GM19397 (cell line): Measurements from ENCODE around the gene ITIH4.
"Not testable (repeated sequence)": the region's sequence is repeated elsewhere in the genome, so short reads cannot be mapped to it uniquely, and the experiment has no call there.

Experiments
- ATAC-seq: cut with Tn5 transposase; IDR thresholded peaks from one replicate; pipeline ENCODE4 v1.9.1; 2021; ENCODE audit warnings: mild to moderate bottlenecking, moderate library complexity; ENCODE audit not compliant: unreplicated experiment

ITIH4 gene

GRCh38 chr3:52787246-52787645 is 43.2 kb downstream of the ITIH4 start:
- no peak for ATAC-seq

- ATAC-seq = no peak
Measured at GRCh38 chr3:52786330-52787215, 43.9 kb downstream of the ITIH4 start.

DNA sequence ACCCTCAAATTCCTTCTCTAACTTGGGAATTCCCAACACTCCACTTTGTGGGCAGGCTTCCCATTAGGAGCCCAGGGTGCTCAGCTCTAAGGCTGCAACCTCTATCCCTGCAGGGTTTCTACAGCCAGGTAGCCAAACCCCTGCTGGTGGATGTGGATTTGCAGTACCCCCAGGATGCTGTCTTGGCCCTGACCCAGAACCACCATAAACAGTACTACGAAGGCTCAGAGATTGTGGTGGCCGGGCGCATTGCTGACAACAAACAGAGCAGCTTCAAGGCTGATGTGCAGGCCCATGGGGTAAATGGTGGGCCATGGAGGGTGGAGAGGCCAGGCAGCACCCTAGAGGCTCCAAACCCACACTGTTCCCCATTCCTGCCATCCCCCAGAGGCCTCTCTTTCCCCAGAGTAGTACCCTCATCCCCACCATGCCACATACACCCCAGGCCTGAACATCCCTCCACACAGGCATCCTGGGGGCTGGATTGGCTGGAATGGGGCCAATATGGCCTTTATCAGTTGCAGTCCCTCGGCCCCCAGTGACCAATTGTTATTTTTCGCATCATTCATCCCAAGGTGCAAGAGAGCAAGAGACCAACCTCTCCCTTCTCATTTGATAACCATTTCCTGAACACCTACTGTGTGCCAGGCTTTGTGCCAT is 45.4 kb downstream of the ITIH4 start:
- ATAC-seq = no peak

DNA sequence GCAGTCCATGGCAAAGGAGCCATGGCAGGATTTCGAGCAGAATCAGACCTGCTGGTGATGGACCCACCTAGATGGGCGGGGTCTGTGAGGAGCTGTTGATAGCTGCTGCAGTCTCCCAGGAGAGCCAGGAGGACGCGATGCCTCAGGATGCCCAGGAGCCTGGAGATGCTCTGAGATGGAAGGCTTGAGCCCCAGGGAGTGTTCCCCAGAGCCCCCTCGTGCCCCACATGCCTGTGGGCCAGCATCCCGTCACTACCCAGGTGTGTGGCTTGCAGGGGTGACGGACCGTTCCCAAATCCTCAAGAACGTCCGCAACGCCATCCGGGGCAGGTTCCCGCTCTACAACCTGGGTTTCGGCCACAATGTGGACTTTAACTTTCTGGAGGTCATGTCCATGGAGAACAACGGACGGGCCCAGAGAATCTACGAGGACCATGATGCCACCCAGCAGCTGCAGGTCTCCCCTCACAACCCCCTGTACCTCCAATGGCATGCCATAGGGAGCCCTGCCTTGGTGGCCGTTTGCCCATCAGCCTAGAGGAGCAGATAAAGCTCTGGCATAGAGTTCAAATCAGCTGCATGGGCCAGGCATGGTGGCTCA is 46.4 kb downstream of the ITIH4 start:
- ATAC-seq = no peak

- no peak for ATAC-seq
Measured at GRCh38 chr3:52783211-52783555, 47.3 kb downstream of the ITIH4 start.

DNA sequence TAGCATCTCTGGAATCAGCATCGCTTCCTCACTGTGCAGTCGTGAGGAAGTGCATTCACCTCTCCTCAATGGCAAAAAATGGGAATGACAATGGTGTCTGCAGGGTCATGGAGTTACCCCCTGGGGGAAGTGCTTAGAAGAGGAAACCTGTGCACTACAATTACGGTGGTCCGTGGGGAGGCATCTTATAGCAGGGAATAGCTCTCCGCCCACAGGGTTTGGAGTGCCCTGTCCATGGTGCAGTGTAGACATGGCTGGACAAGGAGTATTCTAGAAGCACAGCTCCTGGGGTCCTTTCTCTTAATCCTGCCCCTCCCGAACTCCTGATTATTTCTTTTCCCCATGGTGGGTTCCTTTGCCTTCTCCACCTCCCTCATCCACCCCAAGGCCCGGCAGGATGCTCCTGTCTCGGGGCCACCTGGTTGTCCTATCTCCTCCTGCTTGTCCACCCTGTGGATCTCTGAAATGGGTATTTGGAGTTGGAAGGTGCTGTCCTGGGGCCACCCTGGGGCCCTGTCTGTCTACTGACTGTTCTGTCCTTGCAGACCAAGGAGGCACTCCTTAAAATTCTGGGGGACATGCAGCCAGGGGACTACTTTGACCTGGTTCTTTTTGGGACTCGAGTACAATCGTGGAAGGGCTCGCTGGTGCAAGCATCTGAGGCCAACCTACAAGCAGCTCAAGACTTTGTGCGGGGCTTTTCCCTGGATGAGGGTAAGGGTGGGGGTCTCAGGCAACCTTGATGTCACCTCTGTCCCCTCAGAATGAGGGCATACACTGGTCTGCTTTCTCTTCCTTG is 47.9 kb downstream of the ITIH4 start:
- no peak for ATAC-seq

DNA sequence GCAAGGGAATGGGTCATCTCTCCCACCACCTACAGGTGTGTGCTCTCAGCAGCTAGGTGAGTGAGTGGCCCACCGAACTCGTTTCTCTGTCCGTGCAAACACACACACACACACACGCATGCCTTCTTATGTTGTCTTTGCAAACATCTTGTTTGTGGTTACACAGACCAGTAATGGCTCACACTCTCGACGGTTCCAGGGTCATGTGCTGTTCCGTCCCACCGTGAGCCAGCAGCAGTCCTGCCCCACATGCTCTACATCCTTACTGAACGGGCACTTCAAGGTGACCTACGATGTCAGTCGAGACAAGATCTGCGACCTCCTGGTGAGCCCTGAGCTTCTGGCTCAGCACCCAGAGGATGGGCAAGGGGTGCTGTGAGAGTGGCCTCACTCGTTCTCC is 48.7 kb downstream of the ITIH4 start:
- no peak for ATAC-seq

DNA sequence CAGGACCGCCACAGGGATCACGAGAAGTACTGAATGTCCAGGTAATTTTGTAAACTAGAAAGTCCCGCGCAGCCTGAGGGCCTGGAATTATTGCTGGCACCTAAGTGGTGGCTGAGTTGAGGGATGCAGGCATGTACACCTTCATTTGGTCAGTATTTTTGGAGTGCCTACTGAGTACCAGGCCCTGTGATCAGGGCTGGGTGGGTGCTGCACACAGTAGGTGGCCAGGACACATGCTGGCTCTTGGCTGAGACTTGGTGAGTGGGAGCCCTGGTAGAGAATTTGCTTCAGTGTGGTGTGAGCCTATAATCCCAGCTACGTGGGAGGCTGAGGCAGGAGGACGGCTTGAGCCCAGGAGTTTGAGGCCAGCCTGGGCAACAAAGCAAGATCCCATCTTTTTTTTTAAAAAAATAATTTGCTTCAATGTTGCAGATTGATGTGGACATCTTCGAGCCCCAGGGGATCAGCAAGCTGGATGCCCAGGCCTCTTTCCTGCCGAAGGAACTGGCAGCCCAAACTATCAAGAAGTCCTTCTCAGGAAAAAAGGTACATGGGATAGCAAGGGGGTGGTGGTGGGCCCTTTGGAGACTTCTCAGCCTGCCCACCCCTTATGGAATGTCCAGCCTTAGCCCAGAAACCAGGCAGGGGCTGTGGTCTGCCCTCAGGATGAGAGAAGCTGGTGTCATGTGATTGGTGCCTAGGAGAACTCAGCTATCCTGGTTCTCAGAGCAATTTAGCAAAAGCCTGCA is 50.5 kb downstream of the ITIH4 start:
- no peak for ATAC-seq

DNA sequence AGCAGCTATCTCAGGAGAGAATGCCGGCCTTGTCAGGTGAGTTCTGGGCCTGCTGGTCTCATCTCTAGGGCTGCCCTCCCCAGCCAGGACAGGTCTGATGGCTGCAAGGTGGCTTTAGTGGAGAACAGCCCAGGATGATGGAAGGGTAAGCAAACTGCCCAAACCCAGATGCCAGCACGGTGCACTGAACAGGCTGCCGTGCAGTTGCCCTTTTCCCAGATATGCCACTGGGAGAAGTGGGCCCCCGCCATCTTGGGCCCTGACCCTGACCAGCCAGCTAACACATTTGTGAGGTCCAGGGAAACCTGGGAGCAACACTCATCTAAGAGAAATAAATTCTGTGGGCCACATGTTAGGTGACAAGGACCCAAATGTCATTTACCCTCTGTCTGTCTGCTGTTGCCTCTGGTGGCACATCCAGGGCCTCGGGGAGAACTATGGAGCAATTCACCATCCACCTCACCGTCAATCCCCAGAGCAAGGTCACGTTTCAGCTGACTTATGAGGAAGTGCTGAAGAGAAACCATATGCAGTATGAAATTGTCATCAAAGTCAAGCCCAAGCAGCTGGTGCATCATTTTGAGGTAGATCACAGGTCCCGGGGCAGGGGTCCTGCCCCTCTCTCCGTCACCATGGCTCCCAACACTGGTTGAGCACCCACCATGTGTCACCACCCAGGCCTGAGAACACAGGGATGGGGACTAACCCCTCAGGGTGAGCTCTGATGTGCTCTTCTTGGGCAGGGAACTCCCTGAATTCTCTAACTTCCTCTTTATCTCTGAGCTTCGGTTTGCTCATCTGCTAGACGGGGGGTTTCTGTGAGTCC is 51.2 kb downstream of the ITIH4 start:
- peak; percentile 74 for ATAC-seq

GRCh38 chr3:52777959-52778805 is 52.3 kb downstream of the ITIH4 start:
- ATAC-seq = no peak

- ATAC-seq = no peak
Measured at GRCh38 chr3:52777127-52777958, 53.1 kb downstream of the ITIH4 start, which contains the start of gene ITIH1. ITIH1 (plus strand) TSS chr3:52777599; CDS start chr3:52777616, 17 bp downstream.

DNA sequence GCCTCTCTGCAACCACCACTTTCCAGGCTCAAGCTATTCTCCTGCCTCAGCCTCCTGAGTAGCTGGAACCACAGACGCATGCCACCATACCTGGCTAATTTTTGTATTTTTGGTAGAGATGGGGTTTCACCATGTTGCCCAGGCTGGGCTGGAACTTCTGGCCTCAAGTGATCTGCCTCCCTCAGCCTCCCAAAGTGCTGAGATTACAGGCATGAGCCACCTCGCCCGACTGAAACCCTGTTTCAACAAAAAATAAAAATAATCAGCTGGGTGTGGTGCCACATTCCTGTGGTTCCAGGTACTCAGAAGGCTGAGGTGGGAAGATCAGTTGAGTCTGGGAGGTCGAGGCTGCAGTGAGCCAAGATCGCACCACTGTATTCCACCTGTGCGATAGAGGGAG is 54.0 kb downstream of the ITIH4 start:
- not testable (repeated sequence) for ATAC-seq

GRCh38 chr3:52775877-52776276 is 54.6 kb downstream of the ITIH4 start:
- no peak for ATAC-seq

DNA sequence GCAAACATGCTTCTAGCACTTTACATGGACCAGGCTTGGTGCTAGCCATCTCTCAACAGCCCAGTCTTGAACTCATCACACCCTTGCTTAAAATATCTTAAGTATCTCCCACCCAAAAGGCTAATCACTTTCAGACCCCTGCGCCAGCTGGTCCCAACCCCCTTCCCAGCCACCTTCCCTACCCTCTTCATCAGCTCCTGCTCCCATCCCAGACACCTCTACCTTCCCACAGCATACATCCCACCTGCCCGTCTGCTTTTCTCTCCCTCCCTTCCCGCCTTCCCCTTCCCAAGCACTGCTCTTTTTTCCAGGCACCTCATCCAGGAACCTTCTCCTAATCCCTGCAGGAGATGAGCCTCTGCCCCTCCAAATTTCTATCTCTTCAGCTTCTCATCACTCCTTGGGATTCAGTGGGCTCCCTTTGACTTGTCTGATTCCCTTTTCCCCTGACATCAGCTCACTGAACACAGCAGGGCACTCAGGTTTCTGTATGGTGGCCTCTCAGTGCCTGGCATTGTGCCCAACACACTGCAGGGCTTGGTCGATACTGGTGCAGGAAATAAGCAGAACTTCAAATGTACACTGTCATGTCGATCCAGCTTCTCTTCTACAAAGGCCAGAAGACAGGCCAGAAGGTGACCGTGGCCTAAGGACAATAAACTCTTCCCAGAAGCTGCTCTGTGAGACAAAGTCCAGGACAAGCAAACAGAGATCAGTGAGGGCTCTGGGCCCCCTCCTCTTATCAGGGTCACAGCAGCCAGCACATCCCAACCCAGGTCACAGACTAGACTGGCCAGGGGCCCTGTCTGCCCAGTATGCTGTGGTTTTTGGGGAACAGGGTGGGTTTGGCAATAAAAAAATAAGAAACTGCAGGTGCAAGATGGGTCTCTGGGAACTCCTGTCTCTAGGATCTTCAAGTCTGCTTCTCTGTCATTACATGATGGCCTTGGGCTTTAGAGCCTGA is 55.3 kb downstream of the ITIH4 start:
- ATAC-seq = no peak

- ATAC-seq = no peak
Measured at GRCh38 chr3:52774066-52774713, 56.3 kb downstream of the ITIH4 start.
